ENCODE results near the gene HOXC12. TPM values are rescaled to one million over a fixed set of nuclear protein-coding genes. Genes with fewer than 3 reads are reported as not detected.

Gene HOXC12
- total RNA-seq, 1 experiment from 2014 or later, result not detected

DNA sequence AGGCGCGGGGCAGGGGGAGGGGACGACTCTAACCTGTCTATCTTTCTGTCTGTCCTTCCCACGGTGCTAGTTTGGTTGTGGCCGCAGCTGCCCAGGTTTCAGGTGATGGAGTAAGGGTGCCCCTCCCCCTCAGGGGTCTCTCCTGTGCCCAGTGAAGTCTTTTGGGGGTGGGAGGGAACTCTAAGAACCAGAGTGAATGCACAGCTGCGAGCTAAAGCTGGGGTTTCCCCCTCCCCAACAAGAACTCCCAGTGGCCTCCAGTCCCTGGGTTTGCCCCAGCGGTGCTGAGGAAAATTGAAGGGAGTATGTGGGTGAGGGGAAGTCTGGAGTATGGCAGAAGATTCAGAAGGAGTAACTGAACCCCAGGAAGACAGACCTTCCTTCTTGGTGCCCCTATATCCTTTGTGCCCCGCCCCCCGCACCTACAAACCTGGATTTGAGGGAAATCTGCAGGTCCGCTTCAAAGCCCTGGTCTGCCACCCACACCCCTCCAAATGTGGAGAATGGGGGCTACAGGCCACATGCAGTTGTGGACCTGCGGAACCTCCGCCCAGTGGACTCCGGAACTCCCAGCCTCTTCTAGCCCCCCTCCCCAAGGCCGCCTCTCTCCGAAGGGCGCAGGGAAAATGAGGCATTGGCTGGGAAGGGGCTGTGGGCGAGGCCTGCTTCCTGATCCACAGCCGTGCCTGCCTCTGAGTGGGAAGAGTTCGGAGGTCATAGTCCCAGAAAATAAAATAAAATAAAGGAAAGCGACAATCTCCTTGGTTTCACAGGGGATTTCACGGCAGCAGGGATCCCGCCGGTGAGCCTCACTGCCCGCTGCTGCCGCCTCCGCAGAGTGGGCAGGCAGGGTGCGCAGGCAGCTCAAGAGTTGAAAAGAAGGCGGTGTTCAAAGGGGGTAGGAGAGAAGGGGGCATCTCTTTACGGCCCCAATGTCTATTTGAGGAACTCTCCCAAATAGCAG is 41.8 kb downstream of the HOXC12 start:
- BruUV-seq (replicated peaks), result TSS peak; percentile 48
- Mint-ChIP-seq H3K27me3 (ENCODE audit: unreplicated experiment) (peaks cover 89% of the 10 kb centered on the region), H3K4me1 (ENCODE audit: low read depth, unreplicated experiment) (peaks cover 31% of the 10 kb centered on the region), H3K27ac (ENCODE audit: unreplicated experiment) (peak overlapping the region; percentile 59), H3K4me3 (ENCODE audit: low read depth, unreplicated experiment) (peak overlapping the region; percentile 64), H3K9me3 (ENCODE audit: low read depth, unreplicated experiment) (no peaks in the 10 kb centered on the region), H3K36me3 (ENCODE audit: insufficient read depth, unreplicated experiment) (peaks cover 27% of the 10 kb centered on the region)
- intact Hi-C loops (cut with micrococcal nuclease; ENCODE audit: unreplicated experiment), result no loop called here
- DNase-seq, result no peak
- no peak for TF ChIP-seq CTCF (IDR thresholded peaks at IDR 0.05; ENCODE audit: unreplicated experiment)
- CTCF ChIA-PET, result interaction anchor here (1.2 kb wide), 1 partner anchor 12 kb away, joined by 3 read pairs; the partner anchor contains the start of gene HOXC10

GRCh38 chr12:53997204-53998109 is 42.8 kb downstream of the HOXC12 start:
- CTCF ChIA-PET, result interaction anchor here (1.2 kb wide), 1 partner anchor 13 kb away, joined by 3 read pairs; the partner anchor contains the start of gene HOXC10
- Mint-ChIP-seq H3K4me3 (ENCODE audit: low read depth, unreplicated experiment) (no peak overlapping the region), H3K4me1 (ENCODE audit: low read depth, unreplicated experiment) (peaks cover 31% of the 10 kb centered on the region), H3K9me3 (ENCODE audit: low read depth, unreplicated experiment) (no peaks in the 10 kb centered on the region), H3K27ac (ENCODE audit: unreplicated experiment) (no peak overlapping the region), H3K36me3 (ENCODE audit: insufficient read depth, unreplicated experiment) (peaks cover 27% of the 10 kb centered on the region), H3K27me3 (ENCODE audit: unreplicated experiment) (peaks cover 89% of the 10 kb centered on the region)
- BruUV-seq (replicated peaks), result no TSS peak
- no peak for DNase-seq
- intact Hi-C loops (cut with micrococcal nuclease; ENCODE audit: unreplicated experiment), result no loop called here
- TF ChIP-seq CTCF (IDR thresholded peaks at IDR 0.05; ENCODE audit: unreplicated experiment), result no peak

- H3K36me3 Mint-ChIP-seq (ENCODE audit: insufficient read depth, unreplicated experiment), result peaks cover 27% of the 10 kb centered on the region
- no peak for DNase-seq
- BruUV-seq (replicated peaks), result no TSS peak
- H3K4me3 Mint-ChIP-seq (ENCODE audit: low read depth, unreplicated experiment), result no peak overlapping the region
- no peak overlapping the region for H3K27ac Mint-ChIP-seq (ENCODE audit: unreplicated experiment)
- peaks cover 31% of the 10 kb centered on the region for H3K4me1 Mint-ChIP-seq (ENCODE audit: low read depth, unreplicated experiment)
- TF ChIP-seq CTCF (IDR thresholded peaks at IDR 0.05; ENCODE audit: unreplicated experiment), result no peak
- no peaks in the 10 kb centered on the region for H3K9me3 Mint-ChIP-seq (ENCODE audit: low read depth, unreplicated experiment)
- intact Hi-C loops (cut with micrococcal nuclease; ENCODE audit: unreplicated experiment), result no loop called here
- peaks cover 89% of the 10 kb centered on the region for H3K27me3 Mint-ChIP-seq (ENCODE audit: unreplicated experiment)
- CTCF ChIA-PET, result interaction anchor here (1.0 kb wide), 1 partner anchor 207 kb away, joined by 3 read pairs; no protein-coding TSS in a partner anchor
Measured at GRCh38 chr12:53998110-53998899, 43.6 kb downstream of the HOXC12 start.

- no peak overlapping the region for H3K4me3 Mint-ChIP-seq (ENCODE audit: low read depth, unreplicated experiment)
- no peak overlapping the region for H3K27ac Mint-ChIP-seq (ENCODE audit: unreplicated experiment)
- intact Hi-C loops (cut with micrococcal nuclease; ENCODE audit: unreplicated experiment), result no loop called here
- no peaks in the 10 kb centered on the region for H3K9me3 Mint-ChIP-seq (ENCODE audit: low read depth, unreplicated experiment)
- BruUV-seq (replicated peaks), result no TSS peak
- CTCF ChIA-PET, result interaction anchor here (1.0 to 2.0 kb wide), 3 partner anchors 203 to 209 kb away, joined by 3 to 7 read pairs (median 4); no protein-coding TSS in a partner anchor
- H3K27me3 Mint-ChIP-seq (ENCODE audit: unreplicated experiment), result peaks cover 89% of the 10 kb centered on the region
- H3K4me1 Mint-ChIP-seq (ENCODE audit: low read depth, unreplicated experiment), result peaks cover 27% of the 10 kb centered on the region
- no peak for DNase-seq
- TF ChIP-seq CTCF (IDR thresholded peaks at IDR 0.05; ENCODE audit: unreplicated experiment), result no peak
- H3K36me3 Mint-ChIP-seq (ENCODE audit: insufficient read depth, unreplicated experiment), result peaks cover 27% of the 10 kb centered on the region
Measured at GRCh38 chr12:53998900-53999236, 44.2 kb downstream of the HOXC12 start.
